Measurements from ENCODE around the gene IL17A.

The IL17A gene

GRCh38 chr6:52186075-52186474 is at the start of gene IL17A:
IL17A (plus strand) TSS chr6:52186375; CDS start chr6:52186432, 57 bp downstream.
- Histone ChIP-seq H3K27me3 (ENCODE audit: control insufficient read depth, insufficient read depth, low read length) (no peaks in the 10 kb centered on the region), H3K9me3 (ENCODE audit: control insufficient read depth, low read depth, low read length) (no peaks in the 10 kb centered on the region), H3K27ac (ENCODE audit: low read length) (no peak within 1 kb of the TSS), H3K9ac (ENCODE audit: low read length) (no peak within 1 kb of the TSS), H3K36me3 (ENCODE audit: control insufficient read depth, low read depth, low read length) (no peaks in the 10 kb centered on the region), H3K4me1 (ENCODE audit: control insufficient read depth, low read depth, low read length) (peaks cover 7% of the 10 kb centered on the region), H3K4me3 (ENCODE audit: low read length) (no peak within 1 kb of the TSS)

- H3K4me3 ChIP-seq (ENCODE audit: low read length) = no peak overlapping the region
- peaks cover 19% of the 10 kb centered on the region for H3K4me1 ChIP-seq (ENCODE audit: control insufficient read depth, low read depth, low read length)
- H3K27ac ChIP-seq (ENCODE audit: low read length) = no peak overlapping the region
- no peaks in the 10 kb centered on the region for H3K27me3 ChIP-seq (ENCODE audit: control insufficient read depth, insufficient read depth, low read length)
- H3K36me3 ChIP-seq (ENCODE audit: control insufficient read depth, low read depth, low read length) = no peaks in the 10 kb centered on the region
- H3K9ac ChIP-seq (ENCODE audit: low read length) = no peak overlapping the region
- H3K9me3 ChIP-seq (ENCODE audit: control insufficient read depth, low read depth, low read length) = no peaks in the 10 kb centered on the region
These were observed 49.2 kb upstream of the IL17A start for GRCh38 chr6:52136934-52137467.

GRCh38 chr6:52138284-52138683 is 47.9 kb upstream of the IL17A start:
- Histone ChIP-seq H3K4me3 (ENCODE audit: low read length) (no peak overlapping the region), H3K27me3 (ENCODE audit: control insufficient read depth, insufficient read depth, low read length) (no peaks in the 10 kb centered on the region), H3K36me3 (ENCODE audit: control insufficient read depth, low read depth, low read length) (no peaks in the 10 kb centered on the region), H3K9me3 (ENCODE audit: control insufficient read depth, low read depth, low read length) (no peaks in the 10 kb centered on the region), H3K4me1 (ENCODE audit: control insufficient read depth, low read depth, low read length) (peaks cover 19% of the 10 kb centered on the region), H3K27ac (ENCODE audit: low read length) (no peak overlapping the region), H3K9ac (ENCODE audit: low read length) (no peak overlapping the region)

- Histone ChIP-seq H3K27me3 (ENCODE audit: control insufficient read depth, insufficient read depth, low read length) (no peaks in the 10 kb centered on the region), H3K4me3 (ENCODE audit: low read length) (no peak overlapping the region), H3K9ac (ENCODE audit: low read length) (no peak overlapping the region)
These were observed 46.0 kb upstream of the IL17A start for GRCh38 chr6:52139985-52140680.

GRCh38 chr6:52141596-52141995 is 44.6 kb upstream of the IL17A start:
- no peak overlapping the region for H3K9ac ChIP-seq (ENCODE audit: low read length)
- H3K9me3 ChIP-seq (ENCODE audit: control insufficient read depth, low read depth, low read length) = no peaks in the 10 kb centered on the region
- peaks cover 8% of the 10 kb centered on the region for H3K4me1 ChIP-seq (ENCODE audit: control insufficient read depth, low read depth, low read length)
- no peak overlapping the region for H3K27ac ChIP-seq (ENCODE audit: low read length)
- H3K27me3 ChIP-seq (ENCODE audit: control insufficient read depth, insufficient read depth, low read length) = no peaks in the 10 kb centered on the region
- no peaks in the 10 kb centered on the region for H3K36me3 ChIP-seq (ENCODE audit: control insufficient read depth, low read depth, low read length)
- H3K4me3 ChIP-seq (ENCODE audit: low read length) = no peak overlapping the region

More at GRCh38 chr6:52139985-52140680, 46.0 kb upstream of the IL17A start:
- no peak overlapping the region for H3K27ac ChIP-seq (ENCODE audit: low read length)
- no peaks in the 10 kb centered on the region for H3K36me3 ChIP-seq (ENCODE audit: control insufficient read depth, low read depth, low read length)
- peaks cover 12% of the 10 kb centered on the region for H3K4me1 ChIP-seq (ENCODE audit: control insufficient read depth, low read depth, low read length)
- no peaks in the 10 kb centered on the region for H3K9me3 ChIP-seq (ENCODE audit: control insufficient read depth, low read depth, low read length)

- Histone ChIP-seq H3K9ac (ENCODE audit: low read length) (no peak overlapping the region), H3K4me3 (ENCODE audit: low read length) (no peak overlapping the region), H3K27me3 (ENCODE audit: control insufficient read depth, insufficient read depth, low read length) (no peaks in the 10 kb centered on the region), H3K36me3 (ENCODE audit: control insufficient read depth, low read depth, low read length) (no peaks in the 10 kb centered on the region), H3K4me1 (ENCODE audit: control insufficient read depth, low read depth, low read length) (no peaks in the 10 kb centered on the region), H3K9me3 (ENCODE audit: control insufficient read depth, low read depth, low read length) (no peaks in the 10 kb centered on the region), H3K27ac (ENCODE audit: low read length) (no peak overlapping the region)
These were observed 43.6 kb upstream of the IL17A start for GRCh38 chr6:52142556-52142955.

GRCh38 chr6:52143551-52143950 is 42.6 kb upstream of the IL17A start:
- Histone ChIP-seq H3K27me3 (ENCODE audit: control insufficient read depth, insufficient read depth, low read length) (no peaks in the 10 kb centered on the region), H3K4me3 (ENCODE audit: low read length) (no peak overlapping the region), H3K27ac (ENCODE audit: low read length) (no peak overlapping the region), H3K4me1 (ENCODE audit: control insufficient read depth, low read depth, low read length) (no peaks in the 10 kb centered on the region), H3K9ac (ENCODE audit: low read length) (no peak overlapping the region), H3K9me3 (ENCODE audit: control insufficient read depth, low read depth, low read length) (no peaks in the 10 kb centered on the region), H3K36me3 (ENCODE audit: control insufficient read depth, low read depth, low read length) (no peaks in the 10 kb centered on the region)

- no peak overlapping the region for H3K4me3 ChIP-seq (ENCODE audit: low read length)
- no peak overlapping the region for H3K9ac ChIP-seq (ENCODE audit: low read length)
- no peak overlapping the region for H3K27ac ChIP-seq (ENCODE audit: low read length)
- no peaks in the 10 kb centered on the region for H3K36me3 ChIP-seq (ENCODE audit: control insufficient read depth, low read depth, low read length)
- no peaks in the 10 kb centered on the region for H3K27me3 ChIP-seq (ENCODE audit: control insufficient read depth, insufficient read depth, low read length)
- no peaks in the 10 kb centered on the region for H3K9me3 ChIP-seq (ENCODE audit: control insufficient read depth, low read depth, low read length)
- no peaks in the 10 kb centered on the region for H3K4me1 ChIP-seq (ENCODE audit: control insufficient read depth, low read depth, low read length)
These were observed 41.7 kb upstream of the IL17A start for GRCh38 chr6:52144196-52145076.

- no peak overlapping the region for H3K27ac ChIP-seq (ENCODE audit: low read length)
- H3K9me3 ChIP-seq (ENCODE audit: control insufficient read depth, low read depth, low read length) = no peaks in the 10 kb centered on the region
- no peak overlapping the region for H3K4me3 ChIP-seq (ENCODE audit: low read length)
- H3K4me1 ChIP-seq (ENCODE audit: control insufficient read depth, low read depth, low read length) = no peaks in the 10 kb centered on the region
- H3K9ac ChIP-seq (ENCODE audit: low read length) = no peak overlapping the region
- H3K36me3 ChIP-seq (ENCODE audit: control insufficient read depth, low read depth, low read length) = no peaks in the 10 kb centered on the region
- H3K27me3 ChIP-seq (ENCODE audit: control insufficient read depth, insufficient read depth, low read length) = no peaks in the 10 kb centered on the region
These were observed 39.2 kb upstream of the IL17A start for GRCh38 chr6:52146851-52147445.

- Histone ChIP-seq H3K27me3 (ENCODE audit: control insufficient read depth, insufficient read depth, low read length) (no peaks in the 10 kb centered on the region), H3K4me1 (ENCODE audit: control insufficient read depth, low read depth, low read length) (peaks cover 11% of the 10 kb centered on the region), H3K27ac (ENCODE audit: low read length) (no peak overlapping the region), H3K9ac (ENCODE audit: low read length) (no peak overlapping the region), H3K36me3 (ENCODE audit: control insufficient read depth, low read depth, low read length) (no peaks in the 10 kb centered on the region), H3K9me3 (ENCODE audit: control insufficient read depth, low read depth, low read length) (no peaks in the 10 kb centered on the region), H3K4me3 (ENCODE audit: low read length) (no peak overlapping the region)
These were observed 37.1 kb upstream of the IL17A start for GRCh38 chr6:52149076-52149475.

- peaks cover 16% of the 10 kb centered on the region for H3K4me1 ChIP-seq (ENCODE audit: control insufficient read depth, low read depth, low read length)
- no peaks in the 10 kb centered on the region for H3K9me3 ChIP-seq (ENCODE audit: control insufficient read depth, low read depth, low read length)
- no peak overlapping the region for H3K4me3 ChIP-seq (ENCODE audit: low read length)
- H3K9ac ChIP-seq (ENCODE audit: low read length) = no peak overlapping the region
- H3K27me3 ChIP-seq (ENCODE audit: control insufficient read depth, insufficient read depth, low read length) = no peaks in the 10 kb centered on the region
- no peaks in the 10 kb centered on the region for H3K36me3 ChIP-seq (ENCODE audit: control insufficient read depth, low read depth, low read length)
- H3K27ac ChIP-seq (ENCODE audit: low read length) = no peak overlapping the region
These were observed 36.2 kb upstream of the IL17A start for GRCh38 chr6:52149949-52150348.

Data from iPS-18a (cell line).